Neural progenitor cell (in vitro differentiated cells): Measurements from ENCODE around the gene WDR54.

Source experiments
- EZH2 ChIP-seq: fragments of 200-600 bp; sonication (generic); IDR thresholded peaks from 2 replicates; pipeline ENCODE4 v1.6.1; 2017; ENCODE audit warnings: antibody characterized with exemption, mild to moderate bottlenecking, moderate library complexity
- TF ChIP-seq, protein P1 (sequence below): fragments of 200-600 bp; sonication (generic); IDR thresholded peaks from 2 replicates; pipeline ENCODE4 v1.5.1; 2017; ENCODE audit warnings: antibody characterized with exemption, mild to moderate bottlenecking

DNA sequence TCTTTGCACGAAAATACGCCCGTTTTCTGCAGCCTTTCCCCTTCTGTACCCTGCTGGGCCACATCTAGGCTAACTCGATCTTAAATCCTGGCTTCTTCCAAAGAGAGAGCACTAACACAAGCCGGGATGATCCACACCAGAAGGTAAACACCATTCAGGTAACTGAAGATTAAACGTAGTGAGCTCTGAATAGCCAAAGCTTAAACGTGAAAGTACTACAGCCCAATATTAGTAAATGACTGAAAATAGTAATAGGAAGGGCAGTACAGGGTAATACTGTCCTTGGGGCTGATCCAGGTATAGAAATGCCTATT, 51.4 kb downstream of the WDR54 start:
- no peak for TF ChIP-seq EZH2
- TF ChIP-seq, protein P1, sequence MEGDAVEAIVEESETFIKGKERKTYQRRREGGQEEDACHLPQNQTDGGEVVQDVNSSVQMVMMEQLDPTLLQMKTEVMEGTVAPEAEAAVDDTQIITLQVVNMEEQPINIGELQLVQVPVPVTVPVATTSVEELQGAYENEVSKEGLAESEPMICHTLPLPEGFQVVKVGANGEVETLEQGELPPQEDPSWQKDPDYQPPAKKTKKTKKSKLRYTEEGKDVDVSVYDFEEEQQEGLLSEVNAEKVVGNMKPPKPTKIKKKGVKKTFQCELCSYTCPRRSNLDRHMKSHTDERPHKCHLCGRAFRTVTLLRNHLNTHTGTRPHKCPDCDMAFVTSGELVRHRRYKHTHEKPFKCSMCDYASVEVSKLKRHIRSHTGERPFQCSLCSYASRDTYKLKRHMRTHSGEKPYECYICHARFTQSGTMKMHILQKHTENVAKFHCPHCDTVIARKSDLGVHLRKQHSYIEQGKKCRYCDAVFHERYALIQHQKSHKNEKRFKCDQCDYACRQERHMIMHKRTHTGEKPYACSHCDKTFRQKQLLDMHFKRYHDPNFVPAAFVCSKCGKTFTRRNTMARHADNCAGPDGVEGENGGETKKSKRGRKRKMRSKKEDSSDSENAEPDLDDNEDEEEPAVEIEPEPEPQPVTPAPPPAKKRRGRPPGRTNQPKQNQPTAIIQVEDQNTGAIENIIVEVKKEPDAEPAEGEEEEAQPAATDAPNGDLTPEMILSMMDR, result no peak
